H9 (cell line): ENCODE measurements around the gene UBE3C. TPM values are rescaled to one million over a fixed set of nuclear protein-coding genes. Genes with fewer than 3 reads are reported as not detected.

Experiments
- DNase-seq: peaks from one replicate; pipeline ENCODE4 v3.0.0-alpha.2; 2017
- H2AFZ ChIP-seq: one replicate; pipeline ENCODE4 v1.6.1; 2013; ENCODE audit warnings: mild to moderate bottlenecking, low read length, control low read depth, moderate library complexity
- H2AK5ac ChIP-seq: 2 replicates; pipeline ENCODE4 v1.6.1; 2013; ENCODE audit warnings: low read length, control low read depth, mixed read lengths; ENCODE audit not compliant: insufficient read length
- H2BK120ac ChIP-seq: one replicate; pipeline ENCODE4 v1.6.1; 2013; ENCODE audit warnings: low read depth, mild to moderate bottlenecking, low read length, control low read depth, inconsistent platforms; ENCODE audit not compliant: poor library complexity, severe bottlenecking
- H2BK12ac ChIP-seq: 2 replicates; pipeline ENCODE4 v1.6.1; 2013; ENCODE audit warnings: low read length, control low read depth, mixed read lengths, low read depth; ENCODE audit not compliant: insufficient read length
- H2BK15ac ChIP-seq: 2 replicates; pipeline ENCODE4 v1.6.1; 2013; ENCODE audit warnings: low read depth, low read length, control low read depth
- H2BK20ac ChIP-seq: one replicate; pipeline ENCODE4 v1.6.1; 2013; ENCODE audit warnings: low read depth, mild to moderate bottlenecking, low read length, control low read depth, inconsistent platforms; ENCODE audit not compliant: poor library complexity, severe bottlenecking
- H2BK5ac ChIP-seq: 2 replicates; pipeline ENCODE4 v1.6.1; 2013; ENCODE audit warnings: low read length, control low read depth, mixed read lengths; ENCODE audit not compliant: insufficient read length
- H3K14ac ChIP-seq: 2 replicates; pipeline ENCODE4 v1.6.1; 2013; ENCODE audit warnings: low read length, control low read depth; ENCODE audit not compliant: insufficient read depth
- H3K18ac ChIP-seq: 2 replicates; pipeline ENCODE4 v1.6.1; 2013; ENCODE audit warnings: low read depth, mild to moderate bottlenecking, mixed read lengths, low read length, control low read depth; ENCODE audit not compliant: insufficient read length
- H3K23ac ChIP-seq: 2 replicates; pipeline ENCODE4 v1.6.1; 2013; ENCODE audit warnings: low read length, control low read depth, mixed read lengths, low read depth; ENCODE audit not compliant: insufficient read length
- H3K23me2 ChIP-seq: 2 replicates; pipeline ENCODE4 v1.6.1; 2013; ENCODE audit warnings: low read depth, mild to moderate bottlenecking, mixed read lengths, low read length, control low read depth; ENCODE audit not compliant: insufficient read length, poor library complexity, severe bottlenecking
- H3K27ac ChIP-seq: 2 replicates; pipeline ENCODE4 v1.5.1; 2013; ENCODE audit warnings: low read length, control low read depth, mixed read lengths, low read depth; ENCODE audit not compliant: insufficient read length
- H3K27me3 ChIP-seq: 2 replicates; pipeline ENCODE4 v1.6.1; 2013; ENCODE audit warnings: low read length, control low read depth, inconsistent platforms; ENCODE audit not compliant: insufficient read depth
- H3K4ac ChIP-seq: 2 replicates; pipeline ENCODE4 v1.6.1; 2013; ENCODE audit warnings: low read depth, mild to moderate bottlenecking, control low read depth, inconsistent platforms, low read length, moderate library complexity
- H3K4me1 ChIP-seq: 2 replicates; pipeline ENCODE4 v1.6.1; 2013; ENCODE audit warnings: low read length, control low read depth, inconsistent platforms; ENCODE audit not compliant: insufficient read depth
- H3K4me2 ChIP-seq: 2 replicates; pipeline ENCODE4 v1.6.1; 2013; ENCODE audit warnings: low read length, control low read depth, mixed read lengths; ENCODE audit not compliant: insufficient read length, insufficient read depth
- H3K56ac ChIP-seq: 2 replicates; pipeline ENCODE4 v1.6.1; 2013; ENCODE audit warnings: low read depth, mild to moderate bottlenecking, mixed read lengths, low read length, control low read depth; ENCODE audit not compliant: insufficient read length
- H3K79me1 ChIP-seq: 2 replicates; pipeline ENCODE4 v1.6.1; 2013; ENCODE audit warnings: low read depth, mild to moderate bottlenecking, moderate library complexity, low read length, control low read depth, inconsistent platforms; ENCODE audit not compliant: insufficient read depth, poor library complexity, severe bottlenecking
- H3K79me2 ChIP-seq: 2 replicates; pipeline ENCODE4 v1.6.1; 2013; ENCODE audit warnings: low read length, control low read depth, inconsistent platforms; ENCODE audit not compliant: insufficient read depth
- H3K9ac ChIP-seq: 2 replicates; pipeline ENCODE4 v1.6.1; 2013; ENCODE audit warnings: low read length, control low read depth, mixed read lengths; ENCODE audit not compliant: insufficient read length; ENCODE audit errors: extremely low read depth
- H3K9me3 ChIP-seq: one replicate; pipeline ENCODE4 v1.6.1; 2013; ENCODE audit warnings: low read depth, low read length, inconsistent platforms; ENCODE audit not compliant: control insufficient read depth
- H3T11ph ChIP-seq: one replicate; pipeline ENCODE4 v1.6.1; 2013; ENCODE audit warnings: mild to moderate bottlenecking, low read length, control low read depth, inconsistent platforms
- H4K20me1 ChIP-seq: one replicate; pipeline ENCODE4 v1.6.1; 2013; ENCODE audit not compliant: control insufficient read depth, insufficient read length, insufficient read depth
- H4K5ac ChIP-seq: 2 replicates; pipeline ENCODE4 v1.6.1; 2013; ENCODE audit warnings: low read depth, mild to moderate bottlenecking, mixed read lengths, low read length, control low read depth; ENCODE audit not compliant: insufficient read length
- H4K8ac ChIP-seq: replicated peaks from 2 replicates; pipeline ENCODE4 v1.6.1; 2013; ENCODE audit warnings: low read length, control low read depth, mixed read lengths, low read depth; ENCODE audit not compliant: insufficient read length
- H4K91ac ChIP-seq: 2 replicates; pipeline ENCODE4 v1.6.1; 2013; ENCODE audit warnings: low read depth, mild to moderate bottlenecking, moderate library complexity, mixed read lengths, low read length, control low read depth; ENCODE audit not compliant: insufficient read length
- H3K27ac Mint-ChIP-seq, 3 experiments: 2 replicates in 2 of 3; 3 replicates in 1 of 3; pipeline ENCODE4 v1.8.0; 2020 to 2021; ENCODE audit warnings: mixed read lengths in 3 of 3, mild to moderate bottlenecking in 1 of 3, moderate library complexity in 1 of 3
- H3K27me3 Mint-ChIP-seq: 2 replicates; pipeline ENCODE4 v1.8.0; 2021; ENCODE audit warnings: low read depth, mild to moderate bottlenecking, moderate library complexity, mixed read lengths
- H3K36me3 Mint-ChIP-seq, 3 experiments: 2 replicates in 2 of 3; 3 replicates in 1 of 3; pipeline ENCODE4 v1.8.0; 2020 to 2021; ENCODE audit warnings: low read depth in 3 of 3, mixed read lengths in 3 of 3; ENCODE audit not compliant: insufficient read depth in 1 of 3
- H3K4me1 Mint-ChIP-seq, 2 experiments: 2 replicates each; pipeline ENCODE4 v1.8.0; 2020; ENCODE audit warnings: mixed read lengths in 2 of 2
- H3K4me3 Mint-ChIP-seq, 2 experiments: 2 replicates in 1 of 2; 3 replicates in 1 of 2; pipeline ENCODE4 v1.8.0; 2020 to 2021; ENCODE audit warnings: mild to moderate bottlenecking in 2 of 2, mixed read lengths in 2 of 2, moderate library complexity in 1 of 2
- H3K9me3 Mint-ChIP-seq, 2 experiments: 2 replicates in 1 of 2; 3 replicates in 1 of 2; pipeline ENCODE4 v1.8.0; 2020; ENCODE audit warnings: mild to moderate bottlenecking in 2 of 2, mixed read lengths in 2 of 2, moderate library complexity in 1 of 2
- CTCF ChIP-seq: fragments of 200-600 bp; sonication (generic); conservative IDR thresholded peaks from 3 replicates; pipeline ENCODE4 v1.8.0; 2021; ENCODE audit warnings: antibody characterized with exemption, mild to moderate bottlenecking
- WGBS: extraction: QIAGEN DNeasy Blood & Tissue Kit; methylation state at CpG from one replicate; pipeline ENCODE4 v1.1.7; 2013; ENCODE audit warnings: missing lambda C conversion rate, low lambda C conversion rate, mixed read lengths; ENCODE audit not compliant: insufficient read length; ENCODE audit errors: extremely low coverage; 5-methylcytosine and 5-hydroxymethylcytosine counted together
- total RNA-seq: library from RNA; stranded (reverse); gene quantifications from 2 replicates; pipeline ENCODE4 v1.2.1, GENCODE V29; 2021

The UBE3C gene
- total RNA-seq, 1 experiment from 2014 or later: 63.3 TPM

- Histone ChIP-seq H2BK5ac (no peak overlapping the region), H2BK15ac (no peak overlapping the region), H2BK12ac (no peak overlapping the region), H2BK20ac (no peak overlapping the region), H4K5ac (no peak overlapping the region), H3K27ac (no peak overlapping the region), H2AFZ (no peak overlapping the region), H3K18ac (no peak overlapping the region), H3K23ac (no peak overlapping the region), H3K9me3 (peaks cover 9% of the 10 kb centered on the region), H2AK5ac (no peak overlapping the region), H3K4ac (no peak overlapping the region), H3K4me2 (no peak overlapping the region), H4K91ac (no peak overlapping the region), H3T11ph (no peak overlapping the region), H3K79me2 (no peaks in the 10 kb centered on the region), H3K79me1 (no peaks in the 10 kb centered on the region), H3K27me3 (no peaks in the 10 kb centered on the region), H3K23me2 (peaks cover 3% of the 10 kb centered on the region), H4K8ac (no peak overlapping the region), H2BK120ac (no peak overlapping the region), H3K56ac (no peak overlapping the region), H3K4me1 (no peaks in the 10 kb centered on the region), H3K9ac (no peak overlapping the region), H4K20me1 (no peaks in the 10 kb centered on the region), H3K14ac (no peak overlapping the region)
- Mint-ChIP-seq H3K9me3 (peaks cover 22 to 26% of the 10 kb centered on the region in 2 experiments), H3K27ac (no peak overlapping the region), H3K36me3 (peaks cover 4 to 9% (median 5%) of the 10 kb centered on the region in 3 experiments), H3K4me3 (no peak overlapping the region), H3K4me1 (no peaks in the 10 kb centered on the region), H3K27me3 (peaks cover 26% of the 10 kb centered on the region)
- TF ChIP-seq CTCF: no peak
- no CpG with 5 or more reads among the region's 25 CpGs for WGBS
- DNase-seq: no peak
Measured at GRCh38 chr7:157090485-157091165, 48.1 kb upstream of the UBE3C start.
